NCI-H748 (cell line): Measurements from ENCODE around the gene OXSR1.
"Not testable (repeated sequence)": the region's sequence is repeated elsewhere in the genome, so short reads cannot be mapped to it uniquely, and the experiment has no call there.

Source experiments
- DNase-seq: peaks from one replicate; lab custom pipeline; 2025; ENCODE audit not compliant: unreplicated experiment; lab: John Stamatoyannopoulos, UW

OXSR1 gene

DNA sequence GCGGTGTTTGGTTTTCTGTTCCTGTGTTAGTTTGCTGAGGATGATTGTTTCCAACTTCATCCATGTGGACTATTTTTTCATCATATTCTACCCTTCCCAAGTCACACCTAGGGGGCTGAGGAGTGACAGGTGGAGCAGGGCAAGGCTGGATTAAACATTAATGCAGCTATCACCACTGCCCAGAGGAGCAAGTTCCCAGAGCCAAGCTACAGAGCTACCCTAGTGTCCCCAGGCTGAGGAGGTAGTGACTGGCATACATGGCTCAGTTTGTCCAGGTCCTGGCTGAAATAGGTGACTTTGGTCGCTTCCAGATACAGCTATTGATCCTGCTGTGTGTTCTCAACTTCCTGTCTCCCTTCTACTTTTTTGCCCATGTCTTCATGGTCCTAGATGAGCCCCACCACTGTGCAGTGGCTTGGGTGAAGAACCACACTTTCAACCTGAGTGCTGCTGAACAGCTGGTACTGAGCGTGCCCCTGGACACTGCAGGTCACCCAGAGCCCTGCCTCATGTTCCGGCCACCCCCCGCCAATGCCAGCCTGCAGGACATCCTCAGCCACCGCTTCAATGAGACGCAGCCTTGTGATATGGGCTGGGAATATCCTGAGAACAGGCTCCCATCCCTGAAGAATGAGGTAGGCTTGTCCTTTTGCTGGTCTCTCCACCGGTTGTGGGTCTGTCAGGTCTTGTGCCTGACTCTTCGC is 100.4 kb downstream of the OXSR1 start, which contains the start of gene SLC22A13:
SLC22A13 (plus strand) TSS at position 209 of the 704 bp plus-strand sequence; CDS start at position 258, 49 bp downstream.
- DNase-seq = no peak

DNA sequence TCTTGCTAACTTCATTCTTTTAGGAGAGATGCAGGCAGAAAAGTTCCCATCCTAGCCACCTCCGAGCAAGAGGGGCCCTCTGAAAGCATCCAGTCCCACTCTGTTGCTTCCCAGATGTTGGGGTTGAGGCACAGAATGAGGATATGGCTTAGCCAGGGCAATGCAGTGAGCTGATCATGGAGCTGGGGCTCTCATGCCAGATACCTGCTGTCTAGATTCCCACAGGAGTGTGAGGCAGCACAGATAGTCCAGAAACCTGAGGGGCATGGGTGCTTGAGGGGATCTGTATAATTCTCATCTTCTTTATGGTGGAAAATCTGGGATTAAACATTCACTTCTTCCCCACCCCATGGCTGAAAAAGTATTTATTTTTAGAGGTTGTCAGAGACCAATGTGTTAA is 101.5 kb downstream of the OXSR1 start:
- no peak for DNase-seq

DNA sequence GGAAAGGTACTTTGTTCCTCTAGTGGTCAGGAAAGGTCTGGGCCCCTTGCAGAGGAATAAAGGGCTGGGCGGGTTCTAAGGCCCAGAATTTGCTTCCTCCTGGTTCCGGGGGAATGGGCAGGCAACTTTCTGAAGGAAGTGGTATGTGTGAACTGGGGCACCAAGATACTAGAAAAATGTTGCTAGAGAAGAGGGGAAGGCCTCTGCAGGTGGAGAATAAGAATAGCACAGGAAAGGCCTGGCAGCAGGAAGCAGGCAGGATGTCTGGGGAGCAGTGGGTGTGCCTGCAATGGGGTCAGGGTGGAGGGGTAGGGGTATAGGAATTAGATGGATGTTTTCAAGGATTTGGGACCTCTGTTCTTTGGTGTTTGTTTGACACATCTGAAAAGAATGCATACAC is 102.3 kb downstream of the OXSR1 start:
- no peak for DNase-seq

DNA sequence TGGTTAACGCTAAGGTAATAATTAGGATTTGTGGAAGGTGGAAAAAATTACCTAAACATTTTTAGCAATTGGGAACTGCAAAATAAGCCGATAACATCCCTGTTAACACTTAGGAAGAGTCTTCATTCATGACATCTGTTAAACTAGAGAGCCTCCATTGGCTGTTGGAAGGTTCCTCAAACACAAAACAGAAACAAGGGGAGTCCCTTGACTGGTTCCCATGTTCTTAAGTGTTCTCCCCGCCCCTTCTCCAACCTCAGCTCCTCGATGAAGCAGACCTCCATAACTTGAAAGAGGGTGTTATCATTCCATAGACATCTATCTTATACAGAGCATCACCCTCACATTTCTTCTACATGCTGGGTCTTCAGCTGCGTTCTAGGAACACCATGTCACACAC is 102.8 kb downstream of the OXSR1 start:
- no peak for DNase-seq

DNA sequence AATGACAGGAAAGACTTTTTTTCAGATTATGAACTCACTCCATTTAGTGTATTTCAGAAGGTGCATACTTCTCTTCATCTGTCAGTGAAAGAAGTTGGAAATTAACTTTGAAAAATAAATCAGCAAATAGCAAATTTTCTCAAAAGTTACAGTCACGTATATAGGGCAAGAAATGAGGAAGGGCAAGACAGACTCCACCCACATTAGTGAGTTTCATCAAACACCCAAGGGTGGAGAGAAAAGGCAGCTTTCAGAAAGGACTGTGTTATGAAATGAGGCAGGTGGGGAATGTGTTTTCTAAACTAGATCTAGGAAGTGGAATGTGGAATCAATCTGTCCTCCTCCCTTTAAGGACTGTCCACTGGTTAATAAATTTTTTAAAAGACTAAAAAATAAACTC is 103.2 kb downstream of the OXSR1 start:
- DNase-seq = no peak

DNA sequence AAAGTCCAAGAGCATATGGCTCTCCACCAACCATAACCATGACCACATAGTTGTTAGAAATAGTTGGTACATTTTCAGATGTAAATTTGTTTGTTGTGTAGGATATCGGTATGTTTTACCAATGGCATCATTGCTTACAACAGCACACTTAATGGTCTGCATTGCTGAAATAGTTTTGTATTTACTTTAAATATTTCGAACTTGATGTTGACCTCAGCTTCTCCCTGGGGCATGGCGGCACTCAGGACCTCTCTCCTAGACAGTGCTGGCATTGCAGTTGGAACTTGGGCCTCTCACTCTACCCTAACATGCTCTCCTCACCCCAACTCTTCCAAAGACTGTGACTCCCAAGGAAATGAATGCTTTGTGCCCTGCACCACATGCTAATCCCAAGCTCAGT is 105.3 kb downstream of the OXSR1 start:
- DNase-seq = no peak

DNA sequence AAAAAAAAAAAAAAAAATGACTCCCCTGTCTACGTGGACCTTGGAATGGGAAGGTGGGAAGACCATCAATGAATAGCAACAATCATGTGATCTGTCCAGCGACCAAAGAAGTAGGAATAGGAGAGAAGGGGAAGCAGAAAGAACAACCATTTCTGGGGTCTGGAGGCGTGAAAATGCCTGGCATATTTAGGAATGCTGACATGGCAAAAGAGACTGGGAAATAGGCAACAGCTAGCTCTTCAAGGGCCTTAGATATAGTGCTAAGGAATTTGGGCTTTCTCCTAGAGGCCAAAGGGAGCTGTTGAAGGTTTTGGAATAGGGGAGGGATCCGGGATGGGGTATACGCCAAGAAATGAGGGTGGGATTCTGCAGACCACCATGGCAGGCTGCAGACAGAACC is 106.2 kb downstream of the OXSR1 start:
- DNase-seq = no peak

DNA sequence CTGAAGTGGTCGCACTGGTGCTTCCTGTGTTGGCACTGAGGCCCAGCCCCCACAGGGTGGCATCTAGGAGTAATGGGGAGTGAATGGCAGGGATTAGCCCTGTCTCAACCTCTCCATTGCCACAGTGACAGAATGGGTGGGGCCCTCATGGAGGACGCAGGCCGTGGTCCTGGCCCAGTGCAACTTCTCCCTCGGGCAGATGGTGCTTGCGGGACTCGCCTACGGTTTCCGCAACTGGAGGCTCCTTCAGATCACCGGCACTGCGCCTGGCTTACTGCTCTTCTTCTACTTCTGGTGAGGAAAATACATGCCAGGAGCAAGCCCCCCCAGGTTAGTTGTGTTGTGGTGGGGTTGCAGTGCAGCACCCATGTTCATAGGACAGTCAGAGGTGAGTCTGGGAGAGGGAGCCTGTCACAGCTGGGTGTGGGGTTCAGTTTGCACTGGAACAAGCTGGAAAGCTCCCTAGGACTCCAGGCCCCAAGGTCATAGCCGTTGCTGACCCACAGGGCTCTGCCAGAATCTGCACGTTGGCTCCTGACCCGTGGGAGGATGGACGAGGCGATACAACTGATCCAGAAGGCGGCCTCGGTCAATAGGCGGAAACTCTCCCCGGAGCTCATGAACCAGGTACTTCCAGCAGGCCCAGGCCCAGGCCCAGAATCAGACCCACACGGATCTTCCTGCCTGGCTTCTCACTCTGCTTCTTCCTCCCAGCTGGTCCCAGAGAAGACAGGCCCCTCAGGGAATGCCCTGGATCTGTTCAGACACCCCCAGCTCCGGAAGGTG is 109.7 kb downstream of the OXSR1 start:
- no peak for DNase-seq

DNA sequence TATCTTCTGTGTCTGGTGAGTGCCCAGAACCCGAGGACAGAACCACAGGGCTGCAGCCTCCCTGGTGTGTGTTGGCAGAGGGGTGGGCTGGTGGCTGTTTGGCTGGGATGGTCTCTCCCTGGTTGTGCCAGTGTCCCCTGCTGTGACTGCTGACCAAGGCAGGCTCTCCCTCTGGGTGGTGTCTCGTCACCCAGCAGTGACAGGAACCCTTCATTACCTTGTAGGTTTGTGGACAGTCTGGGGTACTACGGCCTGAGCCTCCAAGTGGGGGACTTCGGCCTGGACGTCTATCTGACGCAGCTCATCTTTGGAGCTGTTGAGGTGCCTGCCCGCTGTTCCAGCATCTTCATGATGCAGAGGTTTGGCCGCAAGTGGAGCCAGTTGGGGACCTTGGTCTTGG is 110.3 kb downstream of the OXSR1 start:
- no peak for DNase-seq

DNA sequence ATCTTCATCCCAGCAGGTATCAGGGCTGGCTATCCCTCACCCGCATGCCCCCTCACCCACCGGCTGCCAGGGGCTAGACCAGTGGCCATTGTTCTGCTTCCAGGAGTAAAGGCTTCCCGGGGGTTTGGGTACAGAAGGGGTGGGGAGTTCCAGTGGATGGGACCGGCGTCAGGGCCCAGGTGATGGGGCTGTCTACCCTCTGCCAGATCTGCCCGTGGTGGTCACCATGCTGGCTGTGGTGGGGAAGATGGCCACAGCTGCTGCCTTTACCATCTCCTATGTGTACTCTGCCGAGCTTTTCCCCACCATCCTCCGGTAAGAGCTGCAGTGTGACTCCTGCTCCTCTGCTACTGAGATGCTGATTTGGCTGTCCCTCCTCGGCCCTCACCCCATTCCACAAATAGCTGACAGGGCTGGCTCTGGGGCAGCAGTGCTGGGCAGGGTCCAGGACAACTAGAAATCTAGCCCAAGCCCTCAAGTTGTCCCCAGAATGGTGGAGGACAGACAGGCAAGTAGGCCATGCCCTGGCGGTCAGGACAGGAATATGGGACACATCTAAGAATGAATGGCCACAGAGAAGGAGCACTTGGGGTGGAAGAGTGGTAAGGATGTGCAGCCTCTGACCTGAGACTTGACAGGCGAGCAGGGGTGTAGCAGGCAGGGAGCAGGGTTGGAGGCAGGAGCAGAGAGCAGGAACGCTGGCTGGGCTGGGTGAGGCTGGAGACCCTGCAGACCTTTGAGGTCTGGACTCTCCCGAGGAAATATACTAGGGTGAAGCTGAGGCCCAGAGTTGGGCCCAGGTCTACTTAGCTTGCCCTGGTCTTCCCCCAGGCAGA is 111.0 kb downstream of the OXSR1 start:
- DNase-seq = no peak

DNA sequence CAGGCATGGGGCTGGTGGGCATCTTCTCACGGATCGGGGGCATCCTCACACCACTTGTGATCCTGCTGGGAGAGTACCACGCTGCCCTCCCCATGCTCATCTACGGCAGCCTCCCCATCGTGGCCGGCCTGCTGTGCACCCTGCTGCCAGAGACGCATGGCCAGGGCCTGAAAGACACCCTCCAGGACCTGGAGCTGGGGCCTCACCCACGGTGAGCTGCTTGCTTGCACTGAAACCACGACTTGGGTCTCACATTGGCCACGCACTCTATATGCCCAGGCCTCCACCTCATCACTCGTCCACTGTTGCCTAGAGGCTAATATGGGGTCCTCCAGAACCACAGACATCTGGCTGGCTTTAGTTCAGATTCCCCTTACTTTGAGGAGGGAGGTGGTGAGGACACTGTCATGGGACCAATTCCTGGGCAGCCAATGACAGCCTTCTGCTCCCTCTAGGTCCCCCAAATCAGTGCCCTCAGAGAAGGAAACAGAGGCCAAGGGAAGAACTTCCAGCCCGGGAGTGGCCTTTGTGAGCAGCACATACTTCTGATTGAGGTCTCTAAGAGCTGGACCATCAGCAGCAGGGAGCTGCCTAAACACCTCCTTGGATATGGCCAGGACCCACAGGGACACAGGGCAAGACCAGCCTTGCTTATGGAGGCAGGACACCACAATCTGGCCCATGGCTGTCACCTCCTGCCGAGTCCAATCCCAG is 111.7 kb downstream of the OXSR1 start:
- DNase-seq = no peak

DNA sequence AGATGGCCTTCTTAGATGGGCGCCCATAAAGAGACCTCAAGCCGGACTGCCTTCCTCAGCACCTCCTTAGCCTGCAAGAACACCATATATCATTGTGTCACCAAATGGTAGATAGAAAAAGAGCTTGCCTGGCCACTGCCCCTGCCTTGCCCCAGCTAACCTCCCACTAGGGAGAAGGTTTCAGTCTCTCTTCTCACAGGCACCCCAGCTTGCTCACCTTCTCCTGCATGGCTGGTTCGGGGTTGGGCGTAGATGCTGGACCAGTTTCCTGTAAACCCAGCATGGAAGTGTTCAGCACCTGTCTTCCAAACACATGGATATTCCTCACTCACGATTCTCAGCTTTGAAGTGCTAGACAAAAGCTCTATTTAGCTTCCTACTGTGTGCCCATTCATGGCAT is 113.5 kb downstream of the OXSR1 start:
- no peak for DNase-seq

DNA sequence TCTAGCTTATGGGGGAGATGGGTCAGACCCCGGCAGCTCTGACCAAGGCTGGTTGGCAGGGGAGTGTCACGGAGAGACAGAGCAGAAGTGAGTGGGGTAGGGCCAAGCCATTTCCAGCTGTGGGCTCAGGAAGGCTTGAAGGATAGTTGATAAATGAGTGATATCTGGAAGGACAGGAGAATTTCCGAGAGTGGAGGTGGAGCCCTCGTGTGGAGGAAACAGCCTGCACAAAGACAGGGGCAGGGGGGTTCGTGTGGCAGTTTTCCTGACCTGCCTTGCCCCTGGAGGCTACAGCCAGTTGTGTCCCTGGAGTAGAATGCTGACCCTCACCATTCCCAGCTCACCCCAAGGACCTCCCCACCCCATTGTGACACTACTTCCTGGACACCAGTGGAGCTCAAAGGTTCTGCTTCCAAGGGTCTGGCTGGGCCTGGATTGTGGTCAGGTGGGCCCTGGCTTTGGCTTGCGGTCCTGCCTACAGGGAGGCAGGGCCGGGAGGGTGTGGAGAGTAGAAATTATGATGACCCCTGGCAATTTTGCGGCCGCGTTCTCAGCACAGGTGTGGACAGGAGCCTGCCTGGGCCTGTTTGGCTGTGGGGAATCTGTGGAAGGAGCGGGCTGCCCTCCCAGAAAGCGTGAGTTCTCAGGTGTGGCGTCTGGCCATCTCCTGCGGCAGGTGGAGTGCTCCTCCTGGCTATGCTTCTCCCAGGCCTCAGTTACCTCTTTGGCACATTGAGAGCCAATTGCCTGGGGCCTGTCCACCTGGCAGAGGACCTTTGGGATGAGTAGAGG is 116.8 kb downstream of the OXSR1 start, which contains the start of gene SLC22A14:
SLC22A14 (plus strand) TSS at position 400 of the 792 bp plus-strand sequence. CDS start 23,733 bp downstream, outside the sequence.
- no peak for DNase-seq

DNA sequence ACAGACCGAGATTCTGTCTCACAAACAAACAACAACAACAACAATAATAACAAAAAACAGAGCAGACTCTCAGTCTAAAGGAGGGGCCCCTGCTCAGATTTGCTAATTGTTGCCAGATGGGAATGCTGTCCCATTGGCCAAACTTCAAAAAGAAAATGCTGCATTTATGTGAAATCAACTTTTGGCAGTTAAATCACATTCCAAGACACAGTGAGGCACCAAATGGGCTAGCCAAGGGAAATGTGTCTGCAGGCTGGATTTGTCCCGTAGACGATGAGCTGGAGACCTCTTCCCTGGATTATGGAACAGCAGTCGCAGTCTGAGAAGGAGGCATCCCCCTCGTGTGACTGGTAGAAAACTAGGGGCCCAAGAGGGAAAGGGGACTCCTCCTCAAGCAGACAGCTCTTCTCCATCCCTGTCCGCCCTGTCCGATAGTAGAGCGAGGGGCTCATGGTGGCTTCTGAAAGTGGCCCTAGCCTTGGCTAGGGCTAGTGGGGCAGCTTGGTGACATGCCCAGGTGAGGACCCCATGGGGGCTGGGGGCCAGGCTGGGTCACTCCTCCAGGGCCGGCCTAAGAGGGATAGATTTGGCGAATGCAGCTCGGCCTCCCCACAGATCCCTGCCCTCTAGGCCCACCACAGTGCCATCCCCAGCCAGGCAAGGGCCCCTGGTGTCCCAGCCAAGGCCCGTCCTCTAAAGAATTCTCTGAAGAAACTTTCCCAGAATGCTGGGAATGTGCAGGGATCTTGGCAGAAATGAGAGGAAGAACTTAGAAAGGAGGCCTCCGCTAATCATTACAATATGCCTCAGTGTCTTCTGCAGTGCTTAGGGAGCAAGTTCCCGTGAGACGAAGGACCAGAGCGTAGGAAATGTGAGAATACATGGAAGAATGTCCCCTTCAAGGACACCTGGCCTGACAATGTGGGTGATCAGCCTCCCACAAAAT is 118.7 kb downstream of the OXSR1 start:
- DNase-seq = no peak

DNA sequence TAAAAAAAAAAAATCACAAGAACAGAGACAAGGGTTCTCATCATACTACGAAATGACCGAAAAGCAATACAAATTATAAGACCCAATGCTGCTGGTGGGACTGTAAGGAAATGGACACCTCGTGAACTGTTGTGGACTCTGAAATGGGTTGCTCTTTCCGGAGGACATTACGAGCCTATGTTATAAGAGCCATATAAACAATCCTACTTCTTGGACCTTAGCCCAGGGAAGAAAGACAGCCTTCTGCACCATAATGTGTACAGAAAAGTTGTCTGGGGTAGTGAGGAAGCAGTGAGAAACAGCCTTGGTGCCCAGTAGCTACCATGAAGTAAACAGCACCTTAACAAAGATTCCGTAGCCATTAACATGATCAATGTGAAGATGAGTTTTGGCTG is 119.4 kb downstream of the OXSR1 start:
- DNase-seq = no peak

DNA sequence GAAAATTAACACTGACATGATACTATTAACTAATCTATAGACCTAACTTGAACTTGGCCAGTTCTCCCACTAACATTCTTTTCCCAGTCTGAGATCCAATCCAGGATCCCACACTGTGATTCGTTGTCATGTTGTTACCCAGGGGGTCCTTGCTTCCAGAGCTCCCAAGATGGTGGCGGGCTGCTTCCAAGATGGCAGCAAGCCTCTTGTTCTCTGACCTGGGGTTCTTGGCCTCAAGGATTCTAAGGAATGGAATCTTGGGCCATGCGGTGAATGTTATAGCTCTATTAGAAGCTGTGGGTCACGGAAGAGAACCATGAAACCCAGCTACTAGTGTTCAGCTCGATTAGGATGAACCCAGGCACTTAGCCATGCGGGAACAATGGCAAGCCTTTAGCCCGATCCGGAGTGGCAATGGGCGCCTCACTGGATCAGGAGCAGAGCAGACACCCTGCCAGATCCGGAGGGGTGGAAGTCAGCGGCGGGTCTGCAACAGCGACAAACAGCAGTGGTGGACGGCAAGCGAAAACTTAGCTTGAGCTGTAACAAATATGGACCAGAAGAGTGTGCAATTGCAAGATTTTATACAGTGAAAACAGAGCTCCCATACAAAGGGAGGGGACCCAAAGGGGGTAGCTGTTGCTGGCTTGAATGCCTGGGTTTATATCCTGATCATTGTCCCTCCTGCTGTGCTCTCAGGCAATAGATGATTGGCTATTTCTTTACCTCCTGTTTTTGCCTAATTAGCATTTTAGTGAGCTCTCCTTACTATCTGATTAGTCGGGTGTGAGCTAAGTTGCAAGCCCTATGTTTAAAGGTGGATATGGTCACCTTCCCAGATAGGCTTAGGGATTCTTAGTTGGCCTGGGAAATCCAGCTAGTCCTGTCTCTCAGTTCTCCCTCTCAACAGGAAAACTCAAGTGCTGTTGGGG is 124.2 kb downstream of the OXSR1 start:
- not testable (repeated sequence) for DNase-seq

DNA sequence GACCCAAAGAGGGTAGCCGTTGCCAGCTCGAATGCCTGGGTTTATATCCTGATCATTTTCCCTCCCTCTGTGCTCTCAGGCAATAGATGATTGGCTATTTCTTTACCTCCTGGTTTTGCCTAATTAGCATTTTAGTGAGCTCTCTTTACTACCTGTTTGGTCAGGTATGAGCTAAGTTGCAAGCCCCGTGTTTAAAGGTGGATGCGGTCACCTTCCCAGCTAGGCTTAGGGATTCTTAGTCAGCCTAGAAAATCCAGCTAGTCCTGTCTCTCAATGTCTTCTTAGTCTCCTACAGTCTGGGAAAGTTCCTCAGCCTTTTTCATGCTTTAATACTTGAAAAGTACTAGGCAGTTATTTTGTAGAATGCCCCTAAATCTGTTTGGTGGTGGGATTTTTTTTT is 131.7 kb downstream of the OXSR1 start:
- not testable (repeated sequence) for DNase-seq

DNA sequence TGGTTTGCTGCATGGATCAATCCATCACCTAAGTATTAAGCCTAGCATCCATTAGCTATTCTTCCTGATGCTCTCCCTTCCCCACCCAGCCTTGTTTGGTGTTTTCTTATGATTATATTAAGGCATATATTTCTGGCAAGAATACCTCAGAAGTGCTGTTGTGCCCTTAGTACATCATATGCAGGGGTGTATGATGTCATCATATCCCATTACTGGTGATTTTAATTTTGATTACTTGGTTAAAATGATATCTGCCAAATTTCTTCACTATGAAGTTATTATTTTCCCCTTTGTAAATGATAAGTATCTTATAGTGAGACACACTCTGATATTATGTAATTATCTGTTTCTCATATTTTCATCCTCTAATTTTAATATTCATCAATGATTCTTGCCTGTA is 132.2 kb downstream of the OXSR1 start:
- DNase-seq = no peak
